ENCODE measurements around the gene RASGRF2.
"Not testable (repeated sequence)": the region's sequence is repeated elsewhere in the genome, so short reads cannot be mapped to it uniquely, and the experiment has no call there.

The RASGRF2 gene

DNA sequence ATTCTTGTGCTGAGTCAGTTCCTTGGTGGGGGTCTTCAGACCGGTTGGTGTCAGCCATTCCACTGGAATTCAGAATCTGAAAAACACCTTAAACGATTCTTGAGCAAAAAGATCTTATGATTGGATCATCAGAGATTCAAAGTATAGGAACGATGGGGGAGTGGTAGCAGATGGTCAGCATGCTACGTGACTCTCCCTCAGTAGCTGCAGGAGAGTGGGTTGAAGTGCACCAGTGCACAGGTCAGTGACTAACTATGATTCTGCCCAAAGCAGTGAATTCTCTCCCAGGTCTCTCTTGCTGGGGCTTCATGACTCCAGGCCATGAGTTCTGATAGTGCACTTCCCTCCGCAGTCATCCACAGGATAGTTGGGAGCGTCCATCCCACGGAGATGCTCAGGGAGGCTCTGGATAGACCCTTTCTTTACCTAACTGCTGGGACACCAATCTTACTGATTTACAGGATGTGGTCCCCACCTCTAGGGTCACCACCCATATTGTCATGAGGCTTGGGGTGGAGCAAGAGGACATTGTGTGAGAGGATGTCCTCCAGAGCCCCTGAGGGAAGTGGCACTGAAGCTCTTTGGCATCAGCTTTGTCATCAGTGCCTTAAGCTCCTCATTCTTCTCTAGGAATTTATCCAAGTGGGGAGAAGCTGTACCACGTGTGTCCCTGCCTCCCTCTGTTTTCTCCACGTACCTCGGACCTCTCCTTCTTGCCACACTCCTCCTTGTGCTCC is 62.0 kb downstream of the RASGRF2 start:
- DNase-seq, result no peak

- DNase-seq, result no peak
Measured at GRCh38 chr5:81022688-81023084, 62.5 kb downstream of the RASGRF2 start.

- DNase-seq, result peak; percentile 79
Measured at GRCh38 chr5:81023261-81023970, 63.3 kb downstream of the RASGRF2 start.

- DNase-seq, result no peak
Measured at GRCh38 chr5:81027481-81028058, 67.4 kb downstream of the RASGRF2 start.

DNA sequence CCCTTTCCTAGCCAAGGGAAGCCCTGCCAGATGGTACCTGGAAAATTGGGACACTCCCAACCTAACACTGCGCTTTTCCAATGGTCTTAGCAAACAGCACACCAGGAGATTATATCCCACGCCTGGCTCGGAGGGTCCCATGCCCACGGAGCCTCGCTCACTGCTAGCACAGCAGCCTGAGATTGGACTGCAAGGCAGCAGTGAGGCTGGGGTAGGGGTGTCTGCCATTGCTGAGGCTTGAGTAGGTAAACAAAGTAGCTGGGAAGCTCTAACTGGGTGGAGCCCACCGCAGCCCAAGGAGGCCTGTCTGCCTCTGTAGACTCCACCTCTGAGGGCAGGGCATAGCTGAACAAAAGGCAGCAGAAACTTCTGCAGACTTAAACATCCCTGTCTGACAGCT is 68.7 kb downstream of the RASGRF2 start:
- DNase-seq, result not testable (repeated sequence)

- DNase-seq, result not testable (repeated sequence)
Measured at GRCh38 chr5:81029736-81030135, 69.6 kb downstream of the RASGRF2 start.

GRCh38 chr5:81030236-81031034 is 70.3 kb downstream of the RASGRF2 start:
- not testable (repeated sequence) for DNase-seq

DNA sequence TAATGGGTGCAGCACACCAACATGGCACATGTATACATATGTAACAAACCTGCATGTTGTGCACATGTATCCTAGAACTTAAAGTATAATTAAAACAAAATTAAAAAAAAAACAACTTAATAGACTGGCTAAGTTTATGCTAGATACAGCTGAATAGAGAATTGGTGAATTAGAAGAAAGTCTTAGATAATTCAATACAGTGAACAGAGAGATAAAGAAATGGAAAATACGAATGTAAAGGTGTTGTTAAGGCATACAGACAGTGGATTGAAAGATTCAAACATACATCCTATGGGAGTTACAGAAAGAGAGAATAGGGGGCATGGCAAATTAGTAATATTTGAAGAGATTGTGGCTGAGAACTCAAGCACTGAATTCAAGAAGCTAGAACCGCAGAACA is 75.4 kb downstream of the RASGRF2 start:
- DNase-seq, result no peak

GRCh38 chr5:81038495-81038894 is 78.3 kb downstream of the RASGRF2 start:
- no peak for DNase-seq

DNA sequence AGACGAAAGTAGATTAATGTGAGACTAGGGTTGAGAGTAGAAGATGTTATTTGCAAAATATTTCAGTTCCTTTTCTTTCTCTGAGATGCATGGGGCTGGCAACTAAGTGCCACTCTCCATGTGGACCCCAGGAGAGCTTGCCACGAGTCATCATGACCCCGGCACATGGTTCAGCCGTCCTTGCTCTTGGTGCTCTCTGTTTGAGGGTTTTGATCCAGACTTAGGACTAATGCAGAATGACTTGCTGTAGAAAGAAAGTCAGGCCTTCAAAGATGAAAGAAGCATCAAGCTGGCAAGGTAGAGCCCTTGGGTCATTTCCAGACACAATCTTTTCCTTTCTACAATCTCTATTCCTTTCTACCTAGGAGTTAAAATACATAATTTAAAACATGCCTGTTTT is 84.7 kb downstream of the RASGRF2 start:
- DNase-seq, result no peak

GRCh38 chr5:81045389-81045807 is 85.2 kb downstream of the RASGRF2 start:
- DNase-seq, result no peak

- no peak for DNase-seq
Measured at GRCh38 chr5:81046041-81046440, 85.9 kb downstream of the RASGRF2 start.

GRCh38 chr5:81052325-81052724 is 92.2 kb downstream of the RASGRF2 start:
- no peak for DNase-seq

DNA sequence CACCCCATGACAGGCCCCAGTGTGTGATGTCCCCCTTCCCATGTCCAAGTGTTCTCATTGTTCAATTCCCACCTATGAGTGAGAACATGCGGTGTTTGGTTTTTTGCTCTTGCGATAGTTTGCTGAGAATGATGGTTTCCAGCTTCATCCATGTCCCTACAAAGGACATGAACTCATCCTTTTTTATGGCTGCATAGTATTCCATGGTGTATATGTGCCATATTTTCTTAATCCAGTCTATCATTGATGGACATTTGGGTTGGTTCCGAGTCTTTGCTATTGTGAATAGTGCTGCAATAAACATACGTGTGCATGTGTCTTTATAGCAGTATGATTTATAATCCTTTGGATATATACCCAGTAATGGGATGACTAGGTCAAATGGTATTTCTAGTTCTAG is 93.1 kb downstream of the RASGRF2 start:
- not testable (repeated sequence) for DNase-seq

GRCh38 chr5:81058121-81058520 is 98.0 kb downstream of the RASGRF2 start:
- no peak for DNase-seq

- DNase-seq, result no peak
Measured at GRCh38 chr5:81065492-81065891, 105.3 kb downstream of the RASGRF2 start.

- DNase-seq, result no peak
Measured at GRCh38 chr5:81066102-81066501, 105.9 kb downstream of the RASGRF2 start.

GRCh38 chr5:81067406-81067805 is 107.2 kb downstream of the RASGRF2 start:
- no peak for DNase-seq

GRCh38 chr5:81068063-81068462 is 107.9 kb downstream of the RASGRF2 start:
- DNase-seq, result no peak

DNA sequence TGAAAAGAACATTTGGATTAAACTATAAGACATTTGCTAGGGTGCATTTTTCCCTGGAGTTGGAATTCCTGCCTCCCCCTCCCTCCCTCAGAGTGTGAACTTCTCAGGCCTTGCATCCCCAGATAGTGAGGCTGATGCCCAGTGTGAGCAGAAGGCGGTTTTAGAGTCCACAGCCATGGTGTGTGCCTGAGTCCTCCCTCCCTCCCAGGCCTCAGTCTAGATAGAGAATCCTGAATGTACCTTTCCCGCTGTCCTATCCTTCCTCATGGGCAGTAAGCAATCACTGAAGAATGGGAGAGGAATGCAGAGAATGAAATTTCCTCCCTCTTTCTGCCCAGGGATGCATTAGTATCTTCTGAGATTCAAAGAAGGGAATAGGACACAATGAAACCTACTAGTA is 108.5 kb downstream of the RASGRF2 start:
- no peak for DNase-seq

GRCh38 chr5:81069990-81070389 is 109.8 kb downstream of the RASGRF2 start:
- no peak for DNase-seq

GRCh38 chr5:81070571-81071255 is 110.5 kb downstream of the RASGRF2 start:
- no peak for DNase-seq

- DNase-seq, result no peak
Measured at GRCh38 chr5:81075041-81075440, 114.9 kb downstream of the RASGRF2 start.
